B cell (primary cell): ENCODE data around the gene INSC. TPM values are rescaled to one million over a fixed set of nuclear protein-coding genes. Genes with fewer than 3 reads are reported as not detected.

ENCODE experiments used
- ATAC-seq: fragments of 200-7000 bp; cut with Tn5 transposase; one replicate; pipeline ENCODE4 v1.10.0; 2021; ENCODE audit warnings: low read depth, mild to moderate bottlenecking, moderate number of reproducible peaks, moderate library complexity
- CTCF ChIA-PET: fragments of 350-600 bp; sonication (Branson Sonifier 250); formaldehyde crosslinking; loops from one replicate; lab custom pipeline; 2021; ENCODE audit warnings: antibody characterized with exemption, inconsistent platforms; lab: Charles Lee
- POLR2A ChIA-PET: fragments of 350-600 bp; sonication (Branson Sonifier 250); formaldehyde crosslinking; loops from one replicate; lab custom pipeline; 2021; ENCODE audit warnings: antibody characterized with exemption; lab: Charles Lee
- DNase-seq: peaks from one replicate; pipeline ENCODE4 v3.0.0; 2013
- H2AFZ ChIP-seq: 2 replicates; pipeline ENCODE4 v1.6.1; 2012; ENCODE audit warnings: mild to moderate bottlenecking, low read depth, low read length; ENCODE audit not compliant: insufficient read depth, poor library complexity, severe bottlenecking
- H3K27ac ChIP-seq, 2 donors: 1 replicate in 1 of 2; 2 replicates in 1 of 2; pipeline ENCODE4 v1.5.1; 2012 to 2013; ENCODE audit warnings: low read length in 2 of 2, mild to moderate bottlenecking in 2 of 2, moderate library complexity in 1 of 2
- H3K27me3 ChIP-seq, 4 experiments: fragments of 200-600 bp in 1 of 4; sonication (generic) in 1 of 4; replicated peaks in 1 of 4; 1 replicate in 2 of 4; 2 replicates in 2 of 4; pipeline versions ENCODE4 v1.6.1 to v1.7.0; 2013 to 2016; ENCODE audit warnings: low read length in 3 of 4, mild to moderate bottlenecking in 2 of 4, mixed read lengths in 1 of 4, moderate library complexity in 1 of 4; ENCODE audit not compliant: insufficient read depth in 4 of 4, control insufficient read depth in 3 of 4; ENCODE audit errors: control extremely low read depth in 1 of 4
- H3K36me3 ChIP-seq, 2 experiments: replicated peaks in 1 of 2; 1 replicate in 1 of 2; 2 replicates in 1 of 2; pipeline versions ENCODE4 v1.6.1 to v1.7.1; 2013; ENCODE audit warnings: low read length in 1 of 2; ENCODE audit not compliant: insufficient read depth in 2 of 2, control insufficient read depth in 1 of 2; ENCODE audit errors: control extremely low read depth in 1 of 2, extremely low read depth in 1 of 2
- H3K4me1 ChIP-seq, 2 donors: fragments of 200-600 bp in 1 of 2; sonication (generic) in 1 of 2; 1 replicate in 1 of 2; 2 replicates in 1 of 2; pipeline versions ENCODE4 v1.5.1 to v1.6.1; 2013 to 2017; ENCODE audit warnings: low read length in 2 of 2; ENCODE audit not compliant: control insufficient read depth in 2 of 2, insufficient read depth in 2 of 2
- H3K4me2 ChIP-seq: replicated peaks from 2 replicates; pipeline ENCODE3; 2012; ENCODE audit warnings: mild to moderate bottlenecking, low read depth, low read length; ENCODE audit not compliant: poor library complexity, severe bottlenecking
- H3K4me3 ChIP-seq, 5 experiments: fragments of 200-600 bp in 1 of 5; sonication (generic) in 1 of 5; 1 replicate in 3 of 5; 2 replicates in 2 of 5; pipeline versions ENCODE4 v1.5.1 to v1.7.0; 2011 to 2016; ENCODE audit warnings: low read length in 4 of 5, mild to moderate bottlenecking in 4 of 5, low read depth in 2 of 5, control low read depth in 1 of 5, moderate library complexity in 1 of 5; ENCODE audit not compliant: insufficient read depth in 1 of 5; ENCODE audit errors: control extremely low read depth in 1 of 5, extremely low read depth in 1 of 5
- H3K79me2 ChIP-seq: fragments of 200-600 bp; sonication (generic); one replicate; pipeline ENCODE4 v1.6.0; 2016; ENCODE audit warnings: low read length; ENCODE audit not compliant: control insufficient read depth, insufficient read depth
- H3K9ac ChIP-seq: fragments of 200-600 bp; sonication (generic); 2 replicates; pipeline ENCODE4 v1.6.1; 2017; ENCODE audit warnings: mild to moderate bottlenecking, low read length, moderate library complexity
- H3K9me3 ChIP-seq, 3 donors: one replicate each; pipeline versions ENCODE4 v1.6.1 to v1.7.1; 2013; ENCODE audit warnings: low read length in 2 of 3; ENCODE audit not compliant: control insufficient read depth in 2 of 3, insufficient read depth in 1 of 3; ENCODE audit errors: control extremely low read depth in 1 of 3
- H4K20me1 ChIP-seq: 2 replicates; pipeline ENCODE4 v1.6.0; 2012; ENCODE audit warnings: mild to moderate bottlenecking, low read length; ENCODE audit not compliant: insufficient read depth, control insufficient read depth, poor library complexity, severe bottlenecking
- H3K27ac Mint-ChIP-seq: one replicate; pipeline ENCODE4 v1.8.0; 2021; ENCODE audit warnings: mixed read lengths
- H3K27me3 Mint-ChIP-seq: one replicate; pipeline ENCODE4 v1.8.0; 2021; ENCODE audit warnings: mixed read lengths
- H3K4me1 Mint-ChIP-seq: one replicate; pipeline ENCODE4 v1.8.0; 2021; ENCODE audit warnings: mixed read lengths
- H3K4me3 Mint-ChIP-seq: one replicate; pipeline ENCODE4 v1.8.0; 2021; ENCODE audit warnings: mixed read lengths
- H3K9me3 Mint-ChIP-seq: one replicate; pipeline ENCODE4 v1.8.0; 2022; ENCODE audit warnings: mixed read lengths; ENCODE audit not compliant: insufficient read depth
- EZH2 ChIP-seq: IDR thresholded peaks from 2 replicates; pipeline ENCODE4 v1.6.1; 2012; ENCODE audit warnings: borderline replicate concordance, low read depth, mild to moderate bottlenecking, moderate library complexity, low read length; ENCODE audit not compliant: insufficient read depth, poor library complexity, severe bottlenecking
- WGBS: methylation state at CpG from one replicate; pipeline ENCODE4 v1.1.5; 2013; ENCODE audit warnings: missing lambda C conversion rate; ENCODE audit not compliant: insufficient coverage; 5-methylcytosine and 5-hydroxymethylcytosine counted together
- intact Hi-C: fragments of 100-400 bp; cut with micrococcal nuclease; formaldehyde crosslinking; loops from one replicate; pipeline ENCODE4 v1.10.0; 2022
- polyA plus RNA-seq: library from polyadenylated mRNA; depleted of rRNA; stranded (reverse); fragments of >200 nt; gene quantifications from 2 replicates; pipeline ENCODE4 v1.2.3, GENCODE V29; 2012
- total RNA-seq, 2 donors: library from RNA; stranded (reverse); fragments of 120-200 nt in 1 of 2; gene quantifications; 1 replicate in 1 of 2; 2 replicates in 1 of 2; pipeline versions ENCODE4 v1.2.3 to v1.2.4, GENCODE V29; 2013 to 2022
- TF ChIP-seq, protein P1 (sequence below): fragments of 200-600 bp; IDR thresholded peaks from one replicate; pipeline ENCODE4 v1.8.0; 2022; ENCODE audit warnings: antibody characterized with exemption, mild to moderate bottlenecking

Gene INSC
- total and polyA plus RNA-seq, 2 donors (not counting 1 experiment from before 2014, with no cell fraction given) = 0.10 TPM; not detected in 1

DNA sequence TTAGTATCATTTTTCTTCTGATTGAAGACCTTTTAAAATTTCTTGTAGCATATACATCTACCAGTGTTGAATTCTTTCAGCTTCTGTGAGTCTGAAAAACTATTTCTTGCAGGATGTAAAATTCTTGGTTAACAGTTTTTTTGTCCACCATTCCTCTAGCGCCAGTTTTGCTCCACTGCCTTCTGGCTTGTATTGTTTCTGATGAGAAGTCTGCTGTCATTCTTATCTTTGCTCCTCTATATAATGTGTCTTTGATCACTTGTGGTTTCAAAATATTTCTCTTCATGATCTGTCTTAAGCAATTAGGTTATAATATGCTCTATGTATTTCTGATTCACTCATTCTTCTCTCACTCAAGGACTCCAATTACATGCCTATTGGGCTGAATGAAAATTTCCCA lies 152.3 kb downstream of the INSC start:
- H3K4me2 ChIP-seq = no peak overlapping the region
- no peak overlapping the region for H3K27ac ChIP-seq
- no peaks in the 10 kb centered on the region for H4K20me1 ChIP-seq
- Mint-ChIP-seq H3K4me3 (no peak overlapping the region), H3K27ac (no peak overlapping the region), H3K4me1 (no peaks in the 10 kb centered on the region), H3K27me3 (no peaks in the 10 kb centered on the region), H3K9me3 (peaks cover 6% of the 10 kb centered on the region)
- H2AFZ ChIP-seq = no peak overlapping the region
- H3K4me3 ChIP-seq = no peak overlapping the region
- no peaks in the 10 kb centered on the region for H3K79me2 ChIP-seq
- H3K9me3 ChIP-seq = peaks cover 0 to 8% (median 2%) of the 10 kb centered on the region in 3 donors
- H3K27me3 ChIP-seq = no peaks in the 10 kb centered on the region
- DNase-seq = no peak
- no CpG with 5 or more reads among the region's 1 CpG for WGBS
- H3K9ac ChIP-seq = no peak overlapping the region
- CTCF ChIA-PET = no interaction called here
- H3K36me3 ChIP-seq = no peaks in the 10 kb centered on the region
- no peak for ATAC-seq
- no peaks in the 10 kb centered on the region for H3K4me1 ChIP-seq
- intact Hi-C loops = no loop called here
- POLR2A ChIA-PET = no interaction called here
- TF ChIP-seq, protein P1, sequence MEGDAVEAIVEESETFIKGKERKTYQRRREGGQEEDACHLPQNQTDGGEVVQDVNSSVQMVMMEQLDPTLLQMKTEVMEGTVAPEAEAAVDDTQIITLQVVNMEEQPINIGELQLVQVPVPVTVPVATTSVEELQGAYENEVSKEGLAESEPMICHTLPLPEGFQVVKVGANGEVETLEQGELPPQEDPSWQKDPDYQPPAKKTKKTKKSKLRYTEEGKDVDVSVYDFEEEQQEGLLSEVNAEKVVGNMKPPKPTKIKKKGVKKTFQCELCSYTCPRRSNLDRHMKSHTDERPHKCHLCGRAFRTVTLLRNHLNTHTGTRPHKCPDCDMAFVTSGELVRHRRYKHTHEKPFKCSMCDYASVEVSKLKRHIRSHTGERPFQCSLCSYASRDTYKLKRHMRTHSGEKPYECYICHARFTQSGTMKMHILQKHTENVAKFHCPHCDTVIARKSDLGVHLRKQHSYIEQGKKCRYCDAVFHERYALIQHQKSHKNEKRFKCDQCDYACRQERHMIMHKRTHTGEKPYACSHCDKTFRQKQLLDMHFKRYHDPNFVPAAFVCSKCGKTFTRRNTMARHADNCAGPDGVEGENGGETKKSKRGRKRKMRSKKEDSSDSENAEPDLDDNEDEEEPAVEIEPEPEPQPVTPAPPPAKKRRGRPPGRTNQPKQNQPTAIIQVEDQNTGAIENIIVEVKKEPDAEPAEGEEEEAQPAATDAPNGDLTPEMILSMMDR = no peak
- TF ChIP-seq EZH2 = no peak

DNA sequence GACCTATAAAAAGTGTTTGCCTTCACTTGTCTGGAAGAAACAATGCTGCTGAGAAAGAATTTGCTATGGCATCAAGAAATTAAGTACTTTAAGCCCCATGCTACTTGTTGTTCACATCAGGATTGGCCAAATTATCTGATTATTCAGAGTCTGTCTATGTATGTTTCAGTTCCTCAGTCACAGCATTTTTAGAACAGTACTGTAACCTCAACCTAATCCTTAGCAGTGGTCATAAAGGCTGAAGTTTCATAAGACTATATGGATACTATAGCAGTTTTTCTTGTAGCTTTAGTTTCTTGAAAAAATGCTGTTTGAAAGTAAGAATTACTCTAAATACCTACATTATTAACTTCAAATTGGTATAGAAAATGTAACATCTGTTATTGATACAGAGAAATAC lies 153.9 kb downstream of the INSC start:
- ATAC-seq (no peak), DNase-seq (no peak)
- Histone ChIP-seq H2AFZ (no peak overlapping the region), H3K4me1 (no peaks in the 10 kb centered on the region), H3K9ac (no peak overlapping the region), H4K20me1 (no peaks in the 10 kb centered on the region), H3K27ac (no peak overlapping the region), H3K27me3 (no peaks in the 10 kb centered on the region), H3K4me2 (no peak overlapping the region), H3K9me3 (peaks cover 0 to 8% (median 2%) of the 10 kb centered on the region in 3 donors), H3K4me3 (no peak overlapping the region), H3K36me3 (no peaks in the 10 kb centered on the region), H3K79me2 (no peaks in the 10 kb centered on the region)
- CTCF ChIA-PET = no interaction called here
- POLR2A ChIA-PET = no interaction called here
- Mint-ChIP-seq H3K4me1 (no peaks in the 10 kb centered on the region), H3K27ac (no peak overlapping the region), H3K27me3 (peaks cover 7% of the 10 kb centered on the region), H3K4me3 (no peak overlapping the region), H3K9me3 (peaks cover 6% of the 10 kb centered on the region)
- intact Hi-C loops = no loop called here
- TF ChIP-seq, protein P1 = no peak
- TF ChIP-seq EZH2 = no peak
